ENCODE results near the gene ARMC3.

GRCh38 chr10:22911889-22912762, 15.7 kb upstream of the ARMC3 start:
- TF ChIP-seq POLR2A (IDR thresholded peaks at IDR 0.05) = no peak
- TF ChIP-seq, protein P1, sequence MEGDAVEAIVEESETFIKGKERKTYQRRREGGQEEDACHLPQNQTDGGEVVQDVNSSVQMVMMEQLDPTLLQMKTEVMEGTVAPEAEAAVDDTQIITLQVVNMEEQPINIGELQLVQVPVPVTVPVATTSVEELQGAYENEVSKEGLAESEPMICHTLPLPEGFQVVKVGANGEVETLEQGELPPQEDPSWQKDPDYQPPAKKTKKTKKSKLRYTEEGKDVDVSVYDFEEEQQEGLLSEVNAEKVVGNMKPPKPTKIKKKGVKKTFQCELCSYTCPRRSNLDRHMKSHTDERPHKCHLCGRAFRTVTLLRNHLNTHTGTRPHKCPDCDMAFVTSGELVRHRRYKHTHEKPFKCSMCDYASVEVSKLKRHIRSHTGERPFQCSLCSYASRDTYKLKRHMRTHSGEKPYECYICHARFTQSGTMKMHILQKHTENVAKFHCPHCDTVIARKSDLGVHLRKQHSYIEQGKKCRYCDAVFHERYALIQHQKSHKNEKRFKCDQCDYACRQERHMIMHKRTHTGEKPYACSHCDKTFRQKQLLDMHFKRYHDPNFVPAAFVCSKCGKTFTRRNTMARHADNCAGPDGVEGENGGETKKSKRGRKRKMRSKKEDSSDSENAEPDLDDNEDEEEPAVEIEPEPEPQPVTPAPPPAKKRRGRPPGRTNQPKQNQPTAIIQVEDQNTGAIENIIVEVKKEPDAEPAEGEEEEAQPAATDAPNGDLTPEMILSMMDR (IDR thresholded peaks at IDR 0.05) = no peak

Data from breast epithelium (tissue), 3 donors.